Nephron progenitor cell (in vitro differentiated cells): ENCODE data around the gene ITPR1.

Experiments used
- DNase-seq: peaks from one replicate; pipeline ENCODE4 v3.0.0; 2021
- H3K27ac Mint-ChIP-seq: 2 replicates; pipeline ENCODE4 v1.8.0; 2021; ENCODE audit warnings: mild to moderate bottlenecking, moderate library complexity, mixed read lengths
- H3K27me3 Mint-ChIP-seq: 2 replicates; pipeline ENCODE4 v1.8.0; 2021; ENCODE audit warnings: mild to moderate bottlenecking, low read depth, mixed read lengths; ENCODE audit not compliant: poor library complexity
- H3K36me3 Mint-ChIP-seq: 2 replicates; pipeline ENCODE4 v1.8.0; 2021; ENCODE audit warnings: low read depth, mixed read lengths
- H3K4me1 Mint-ChIP-seq: 2 replicates; pipeline ENCODE4 v1.8.0; 2021; ENCODE audit warnings: mixed read lengths
- H3K4me3 Mint-ChIP-seq: 2 replicates; pipeline ENCODE4 v1.8.0; 2021; ENCODE audit warnings: mild to moderate bottlenecking, moderate library complexity, mixed read lengths
- H3K9me3 Mint-ChIP-seq: 2 replicates; pipeline ENCODE4 v1.8.0; 2021; ENCODE audit warnings: mild to moderate bottlenecking, moderate library complexity, mixed read lengths
- TF ChIP-seq, protein P1 (sequence below): fragments of 200-600 bp; sonication (generic); IDR thresholded peaks from 2 replicates; pipeline ENCODE4 v1.5.0; 2021; ENCODE audit warnings: antibody characterized with exemption

Gene ITPR1

DNA sequence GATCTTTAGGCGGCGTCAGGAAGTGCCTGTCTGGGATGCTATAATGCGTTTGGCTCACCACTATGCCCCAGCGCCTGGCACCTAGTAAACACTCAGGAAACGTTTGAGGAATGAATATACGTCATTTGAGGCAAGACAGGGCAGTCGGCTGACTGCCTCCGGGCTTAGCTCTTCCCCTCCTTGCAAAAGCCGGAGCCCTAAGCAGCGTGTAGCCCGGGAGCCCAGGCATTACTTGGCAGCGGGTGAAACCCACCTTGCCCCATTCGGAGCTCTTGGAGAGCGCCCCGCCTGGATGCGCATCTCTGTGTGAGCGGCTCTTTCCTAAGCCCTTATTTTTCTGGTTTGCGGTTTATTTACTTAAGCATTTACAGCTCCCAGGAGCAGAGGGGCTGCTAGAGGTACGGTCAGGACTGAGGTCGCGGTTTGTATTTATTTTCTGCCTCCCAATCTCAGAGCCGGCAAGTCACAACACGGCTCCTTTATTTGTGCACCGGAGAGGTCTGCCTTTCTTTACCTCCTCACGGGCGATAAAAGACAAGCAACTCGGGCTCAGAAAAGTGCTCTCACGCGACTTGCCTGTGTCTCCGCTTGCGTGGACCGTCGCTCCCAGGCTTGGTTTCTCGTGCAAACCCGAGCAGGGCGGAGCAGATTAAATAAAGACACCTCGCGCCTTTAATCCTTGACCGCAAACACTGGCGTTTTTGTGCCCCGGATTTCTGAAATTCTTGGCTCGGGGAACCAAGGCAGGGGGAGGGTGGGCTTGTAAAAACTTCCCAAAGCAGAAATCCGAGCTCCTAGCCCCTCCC lies 737 bp upstream of the ITPR1 start:
- H3K4me1 Mint-ChIP-seq = peaks cover 55% of the 10 kb centered on the region
- no peaks in the 10 kb centered on the region for H3K9me3 Mint-ChIP-seq
- H3K4me3 Mint-ChIP-seq = peak overlapping the region; percentile 97
- DNase-seq = peak; percentile 57
- peak overlapping the region; percentile 91 for H3K27ac Mint-ChIP-seq
- H3K27me3 Mint-ChIP-seq = peaks cover 3% of the 10 kb centered on the region
- TF ChIP-seq, protein P1, sequence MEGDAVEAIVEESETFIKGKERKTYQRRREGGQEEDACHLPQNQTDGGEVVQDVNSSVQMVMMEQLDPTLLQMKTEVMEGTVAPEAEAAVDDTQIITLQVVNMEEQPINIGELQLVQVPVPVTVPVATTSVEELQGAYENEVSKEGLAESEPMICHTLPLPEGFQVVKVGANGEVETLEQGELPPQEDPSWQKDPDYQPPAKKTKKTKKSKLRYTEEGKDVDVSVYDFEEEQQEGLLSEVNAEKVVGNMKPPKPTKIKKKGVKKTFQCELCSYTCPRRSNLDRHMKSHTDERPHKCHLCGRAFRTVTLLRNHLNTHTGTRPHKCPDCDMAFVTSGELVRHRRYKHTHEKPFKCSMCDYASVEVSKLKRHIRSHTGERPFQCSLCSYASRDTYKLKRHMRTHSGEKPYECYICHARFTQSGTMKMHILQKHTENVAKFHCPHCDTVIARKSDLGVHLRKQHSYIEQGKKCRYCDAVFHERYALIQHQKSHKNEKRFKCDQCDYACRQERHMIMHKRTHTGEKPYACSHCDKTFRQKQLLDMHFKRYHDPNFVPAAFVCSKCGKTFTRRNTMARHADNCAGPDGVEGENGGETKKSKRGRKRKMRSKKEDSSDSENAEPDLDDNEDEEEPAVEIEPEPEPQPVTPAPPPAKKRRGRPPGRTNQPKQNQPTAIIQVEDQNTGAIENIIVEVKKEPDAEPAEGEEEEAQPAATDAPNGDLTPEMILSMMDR = no peak
- peaks cover 20% of the 10 kb centered on the region for H3K36me3 Mint-ChIP-seq

DNA sequence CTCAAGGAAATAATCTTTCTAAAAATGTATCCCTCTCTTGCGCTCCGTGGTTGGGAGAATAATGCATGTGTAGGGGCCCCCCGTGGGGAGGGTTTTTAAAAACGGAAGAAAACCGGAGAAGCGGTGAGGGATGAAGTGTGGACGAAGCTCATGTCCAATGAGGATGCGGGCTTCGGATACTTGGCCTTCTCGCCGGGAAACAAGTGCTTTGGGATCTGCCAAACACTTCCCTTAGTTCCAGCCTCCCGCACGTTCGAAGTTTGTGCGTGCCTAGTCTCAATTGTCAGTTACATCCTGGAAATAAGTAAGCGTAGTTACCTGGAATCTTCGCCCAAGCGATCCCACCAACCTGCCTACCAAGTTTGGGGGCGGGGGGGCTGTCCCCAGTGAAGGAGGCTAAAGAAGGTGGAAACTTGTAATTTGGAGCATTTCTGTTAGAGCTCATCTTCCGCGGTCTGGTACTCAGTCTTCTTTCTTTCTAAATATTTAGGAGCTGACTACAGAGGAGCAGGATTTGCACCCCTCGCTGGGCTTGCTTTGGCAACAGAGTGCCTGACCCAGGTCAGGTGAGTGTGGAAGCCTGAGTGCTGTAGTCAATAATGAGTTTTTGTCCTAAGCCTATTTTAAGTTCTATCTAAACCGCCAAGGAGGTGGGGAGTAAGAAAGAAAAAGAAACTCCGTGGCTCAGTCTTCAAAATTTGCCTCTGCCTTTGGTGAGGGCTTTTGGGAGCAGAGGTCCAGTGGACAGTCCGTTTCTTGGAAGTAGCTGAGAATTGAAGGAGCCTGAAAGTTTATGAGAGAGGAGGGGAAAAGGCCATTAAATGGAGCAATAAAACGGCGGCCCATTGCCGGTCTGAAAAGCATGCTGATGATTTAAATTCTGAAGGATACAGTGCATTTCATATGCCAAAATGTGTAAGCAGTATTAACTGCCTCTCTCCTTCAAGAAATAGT lies 1.1 kb downstream of the ITPR1 start:
- H3K27me3 Mint-ChIP-seq = peaks cover 3% of the 10 kb centered on the region
- peak overlapping the region; percentile 84 for H3K27ac Mint-ChIP-seq
- peak overlapping the region; percentile 97 for H3K4me3 Mint-ChIP-seq
- peaks cover 36% of the 10 kb centered on the region for H3K36me3 Mint-ChIP-seq
- H3K4me1 Mint-ChIP-seq = peaks cover 71% of the 10 kb centered on the region
- TF ChIP-seq, protein P1 = no peak
- no peaks in the 10 kb centered on the region for H3K9me3 Mint-ChIP-seq
- DNase-seq = peak; percentile 33

DNA sequence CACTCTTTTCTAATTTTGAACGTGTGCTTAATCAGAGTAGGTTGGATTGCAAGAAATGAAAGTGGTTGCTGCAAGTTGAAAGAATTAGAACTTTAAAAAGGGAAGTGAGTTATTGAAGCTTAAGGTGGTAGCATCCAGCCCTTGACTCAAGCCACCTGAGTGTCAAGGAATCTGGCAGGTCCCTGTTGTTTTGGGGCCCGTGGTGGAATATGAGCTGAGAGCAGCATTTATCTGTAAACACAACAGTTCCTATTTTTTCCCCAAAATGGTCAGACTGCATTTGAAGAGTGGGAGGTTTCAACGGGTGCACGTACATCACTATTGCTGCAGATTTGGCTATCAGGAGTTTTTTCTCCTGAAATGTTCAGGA lies 1.7 kb downstream of the ITPR1 start:
- H3K9me3 Mint-ChIP-seq = no peaks in the 10 kb centered on the region
- H3K36me3 Mint-ChIP-seq = peaks cover 41% of the 10 kb centered on the region
- peak overlapping the region; percentile 97 for H3K4me3 Mint-ChIP-seq
- H3K27ac Mint-ChIP-seq = peak overlapping the region; percentile 84
- TF ChIP-seq, protein P1 = no peak
- H3K27me3 Mint-ChIP-seq = peaks cover 3% of the 10 kb centered on the region
- H3K4me1 Mint-ChIP-seq = peaks cover 70% of the 10 kb centered on the region
- DNase-seq = no peak

DNA sequence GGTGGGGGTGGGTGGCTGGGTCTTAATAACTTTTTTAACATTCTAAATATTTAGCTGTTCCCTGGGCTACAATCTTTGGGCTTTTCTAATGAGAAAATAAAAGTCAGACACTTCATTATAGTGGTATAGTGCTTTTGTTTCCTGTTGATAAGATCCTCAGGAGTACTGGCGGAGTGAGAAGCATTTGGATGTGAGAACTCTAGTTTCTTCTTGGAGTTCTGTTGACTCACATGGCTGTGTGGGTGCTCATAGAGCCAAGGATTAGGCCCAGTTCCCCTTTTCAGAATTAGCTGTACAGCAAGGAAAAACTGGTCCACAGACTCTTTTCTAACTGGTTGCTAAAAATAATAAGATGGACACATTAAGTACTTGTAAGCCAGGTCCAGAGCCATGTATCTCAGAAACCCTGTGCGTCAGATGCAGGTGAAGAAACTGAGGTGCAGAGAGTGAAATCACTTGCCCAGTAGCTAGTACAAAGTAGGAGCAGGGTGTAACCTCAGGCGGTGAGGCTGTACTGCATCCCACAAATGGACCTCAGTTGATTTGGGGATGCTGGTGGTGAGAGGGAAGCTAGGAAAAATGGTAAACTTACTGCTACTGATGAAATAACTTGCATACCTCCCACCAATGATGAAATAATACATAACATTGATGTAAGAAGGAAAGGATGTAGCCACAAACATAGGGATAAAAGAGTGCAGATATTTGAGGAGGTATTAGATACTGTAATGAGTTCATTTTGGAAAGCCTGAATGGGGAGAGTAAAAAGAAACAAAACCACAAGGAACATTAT lies 2.3 kb downstream of the ITPR1 start:
- peaks cover 3% of the 10 kb centered on the region for H3K27me3 Mint-ChIP-seq
- H3K4me3 Mint-ChIP-seq = peak overlapping the region; percentile 97
- H3K9me3 Mint-ChIP-seq = no peaks in the 10 kb centered on the region
- no peak for DNase-seq
- H3K27ac Mint-ChIP-seq = peak overlapping the region; percentile 26
- peaks cover 71% of the 10 kb centered on the region for H3K4me1 Mint-ChIP-seq
- peaks cover 47% of the 10 kb centered on the region for H3K36me3 Mint-ChIP-seq
- TF ChIP-seq, protein P1 = no peak

DNA sequence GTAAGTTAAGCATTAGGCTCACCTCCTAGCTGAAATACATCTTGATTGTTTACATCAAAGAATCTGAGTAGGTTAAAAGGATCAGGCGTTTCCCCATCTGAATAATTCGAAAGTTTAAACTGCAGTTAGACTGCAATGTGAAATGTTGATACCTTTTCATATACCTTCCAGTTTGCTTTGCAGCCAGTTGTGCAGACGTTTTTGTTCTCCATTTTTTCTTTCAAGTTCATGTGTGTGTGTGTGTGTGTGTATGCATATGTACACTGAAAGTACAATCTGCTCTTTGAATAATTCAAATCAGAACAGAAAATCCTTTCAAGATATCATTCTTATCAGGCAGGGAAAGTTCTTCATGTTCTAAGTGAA lies 2.9 kb downstream of the ITPR1 start:
- Mint-ChIP-seq H3K36me3 (peaks cover 53% of the 10 kb centered on the region), H3K9me3 (no peaks in the 10 kb centered on the region), H3K4me3 (peak overlapping the region; percentile 97), H3K4me1 (peaks cover 68% of the 10 kb centered on the region), H3K27ac (no peak overlapping the region), H3K27me3 (peaks cover 2% of the 10 kb centered on the region)
- TF ChIP-seq, protein P1 = no peak
- no peak for DNase-seq
